Thoracic aorta (tissue), 2 donors: Measurements from ENCODE around the gene KRT81. TPM values are rescaled to one million over a fixed set of nuclear protein-coding genes. Genes with fewer than 3 reads are reported as not detected.
"Not testable (repeated sequence)": the region's sequence is repeated elsewhere in the genome, so short reads cannot be mapped to it uniquely, and the experiment has no call there.

Experiments
- ATAC-seq: fragments of 150-250 bp; one replicate; pipeline ENCODE4 v1.8.0; 2017; ENCODE audit warnings: low read depth; ENCODE audit not compliant: insufficient number of reproducible peaks, low FRiP score
- DNase-seq: peaks from one replicate; pipeline ENCODE4 v3.0.0-alpha.2; 2020; ENCODE audit warnings: low spot score
- H3K27ac ChIP-seq, 2 donors: fragments of 200-600 bp; sonication (generic); 1 replicate in 1 of 2; 2 replicates in 1 of 2; pipeline ENCODE4 v1.5.1; 2016; ENCODE audit warnings: mild to moderate bottlenecking in 2 of 2, moderate library complexity in 2 of 2
- H3K27me3 ChIP-seq: fragments of 200-600 bp; sonication (generic); replicated peaks from 2 replicates; pipeline ENCODE4 v1.6.0; 2016; ENCODE audit warnings: mild to moderate bottlenecking; ENCODE audit not compliant: insufficient read depth
- H3K36me3 ChIP-seq: fragments of 200-600 bp; sonication (generic); one replicate; pipeline ENCODE4 v1.5.1; 2016
- H3K4me1 ChIP-seq, 2 donors: fragments of 200-600 bp; sonication (generic); 1 replicate in 1 of 2; 2 replicates in 1 of 2; pipeline versions ENCODE4 v1.5.1 to v1.6.0; 2016; ENCODE audit warnings: low read depth in 2 of 2, mild to moderate bottlenecking in 1 of 2; ENCODE audit not compliant: control insufficient read depth in 1 of 2
- H3K4me3 ChIP-seq: fragments of 200-600 bp; sonication (generic); 2 replicates; pipeline ENCODE4 v1.5.1; 2016; ENCODE audit warnings: mild to moderate bottlenecking
- H3K9me3 ChIP-seq: fragments of 200-600 bp; sonication (generic); 2 replicates; pipeline ENCODE4 v1.5.1; 2016
- total RNA-seq, 2 donors: library from RNA; depleted of rRNA; stranded (reverse); fragments of >200 nt; gene quantifications; one replicate each; pipeline versions ENCODE4 v1.1.0 to v1.2.3, GENCODE V29; 2016
- TF ChIP-seq, protein P1 (sequence below): fragments of 200-600 bp; sonication (generic); IDR thresholded peaks from one replicate; pipeline ENCODE4 v1.5.1; 2019; ENCODE audit warnings: antibody characterized with exemption

The KRT81 gene
- total RNA-seq, 2 donors from 2014 or later = 5.1 TPM; not detected in 1

GRCh38 chr12:52252728-52253343 lies 38.5 kb downstream of the KRT81 start:
- DNase-seq = no peak
- H3K36me3 ChIP-seq = no peaks in the 10 kb centered on the region
- H3K4me1 ChIP-seq = peaks cover 21 to 23% of the 10 kb centered on the region in 2 donors
- H3K27me3 ChIP-seq = no peaks in the 10 kb centered on the region
- no peak for ATAC-seq
- no peaks in the 10 kb centered on the region for H3K9me3 ChIP-seq
- H3K4me3 ChIP-seq = no peak overlapping the region
- no peak overlapping the region for H3K27ac ChIP-seq
- TF ChIP-seq, protein P1, sequence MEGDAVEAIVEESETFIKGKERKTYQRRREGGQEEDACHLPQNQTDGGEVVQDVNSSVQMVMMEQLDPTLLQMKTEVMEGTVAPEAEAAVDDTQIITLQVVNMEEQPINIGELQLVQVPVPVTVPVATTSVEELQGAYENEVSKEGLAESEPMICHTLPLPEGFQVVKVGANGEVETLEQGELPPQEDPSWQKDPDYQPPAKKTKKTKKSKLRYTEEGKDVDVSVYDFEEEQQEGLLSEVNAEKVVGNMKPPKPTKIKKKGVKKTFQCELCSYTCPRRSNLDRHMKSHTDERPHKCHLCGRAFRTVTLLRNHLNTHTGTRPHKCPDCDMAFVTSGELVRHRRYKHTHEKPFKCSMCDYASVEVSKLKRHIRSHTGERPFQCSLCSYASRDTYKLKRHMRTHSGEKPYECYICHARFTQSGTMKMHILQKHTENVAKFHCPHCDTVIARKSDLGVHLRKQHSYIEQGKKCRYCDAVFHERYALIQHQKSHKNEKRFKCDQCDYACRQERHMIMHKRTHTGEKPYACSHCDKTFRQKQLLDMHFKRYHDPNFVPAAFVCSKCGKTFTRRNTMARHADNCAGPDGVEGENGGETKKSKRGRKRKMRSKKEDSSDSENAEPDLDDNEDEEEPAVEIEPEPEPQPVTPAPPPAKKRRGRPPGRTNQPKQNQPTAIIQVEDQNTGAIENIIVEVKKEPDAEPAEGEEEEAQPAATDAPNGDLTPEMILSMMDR = no peak

DNA sequence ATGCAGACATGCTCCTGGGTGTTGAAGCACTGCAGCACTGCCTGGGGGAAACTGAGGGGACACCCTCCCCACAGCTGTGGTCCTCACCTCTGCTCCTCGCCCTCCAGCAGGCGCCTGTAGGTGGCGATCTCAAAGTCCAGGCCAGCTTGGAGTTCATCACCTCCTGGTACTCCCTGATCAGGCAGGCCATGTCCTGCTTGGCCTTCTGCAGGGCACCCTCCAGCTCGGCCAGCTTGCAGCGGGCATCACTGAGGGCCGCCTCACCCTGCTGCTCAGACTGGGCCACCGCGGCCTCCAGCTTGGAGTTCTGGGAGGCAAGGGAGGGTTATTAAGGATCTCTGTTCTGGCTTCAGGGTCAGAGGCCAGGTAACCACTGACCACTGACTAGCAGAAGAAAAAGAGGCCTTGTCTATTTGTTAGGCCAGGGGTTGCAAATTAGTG lies 39.1 kb downstream of the KRT81 start:
- not testable (repeated sequence) for H3K9me3 ChIP-seq, H3K27me3 ChIP-seq, H3K27ac ChIP-seq, H3K4me3 ChIP-seq, H3K36me3 ChIP-seq, DNase-seq, ATAC-seq
- H3K4me1 ChIP-seq = peaks cover 27 to 29% of the 10 kb centered on the region in 2 donors

DNA sequence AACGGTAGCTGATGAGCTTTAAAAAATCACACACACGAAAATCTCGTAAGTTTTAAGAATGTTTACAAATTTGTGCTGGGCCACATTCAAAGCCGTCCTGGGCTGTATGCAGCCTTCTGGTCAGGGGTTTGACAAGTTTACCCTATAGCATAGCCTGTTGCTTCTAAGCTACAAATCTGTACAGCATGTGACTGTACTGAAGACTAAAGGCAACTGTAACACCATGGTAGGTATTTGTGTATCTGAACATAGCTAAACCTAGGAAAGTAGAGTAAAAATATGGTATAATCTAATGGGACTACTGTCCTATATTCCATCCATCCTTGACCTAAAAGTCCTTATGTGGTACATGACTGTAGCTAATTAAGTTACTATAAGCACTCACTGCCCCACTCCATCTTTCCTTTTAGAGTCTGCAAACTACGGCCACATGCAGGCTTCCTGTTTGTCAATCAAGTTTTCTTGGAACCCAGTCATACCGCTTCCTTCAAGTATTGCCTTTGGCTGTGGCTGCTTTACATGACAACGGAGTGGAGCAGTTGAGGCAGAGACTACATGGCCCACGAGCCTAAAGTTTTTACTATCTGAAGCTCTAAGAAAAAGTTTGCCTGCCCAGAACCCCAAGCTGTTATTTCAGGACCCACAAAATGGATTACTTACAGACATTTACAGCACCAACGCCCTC lies 39.8 kb downstream of the KRT81 start:
- Histone ChIP-seq H3K36me3 (no peaks in the 10 kb centered on the region), H3K27me3 (no peaks in the 10 kb centered on the region), H3K9me3 (no peaks in the 10 kb centered on the region), H3K4me1 (peaks cover 31 to 36% of the 10 kb centered on the region in 2 donors), H3K4me3 (no peak overlapping the region), H3K27ac (no peak overlapping the region)
- ATAC-seq = no peak
- TF ChIP-seq, protein P1 = no peak
- no peak for DNase-seq

DNA sequence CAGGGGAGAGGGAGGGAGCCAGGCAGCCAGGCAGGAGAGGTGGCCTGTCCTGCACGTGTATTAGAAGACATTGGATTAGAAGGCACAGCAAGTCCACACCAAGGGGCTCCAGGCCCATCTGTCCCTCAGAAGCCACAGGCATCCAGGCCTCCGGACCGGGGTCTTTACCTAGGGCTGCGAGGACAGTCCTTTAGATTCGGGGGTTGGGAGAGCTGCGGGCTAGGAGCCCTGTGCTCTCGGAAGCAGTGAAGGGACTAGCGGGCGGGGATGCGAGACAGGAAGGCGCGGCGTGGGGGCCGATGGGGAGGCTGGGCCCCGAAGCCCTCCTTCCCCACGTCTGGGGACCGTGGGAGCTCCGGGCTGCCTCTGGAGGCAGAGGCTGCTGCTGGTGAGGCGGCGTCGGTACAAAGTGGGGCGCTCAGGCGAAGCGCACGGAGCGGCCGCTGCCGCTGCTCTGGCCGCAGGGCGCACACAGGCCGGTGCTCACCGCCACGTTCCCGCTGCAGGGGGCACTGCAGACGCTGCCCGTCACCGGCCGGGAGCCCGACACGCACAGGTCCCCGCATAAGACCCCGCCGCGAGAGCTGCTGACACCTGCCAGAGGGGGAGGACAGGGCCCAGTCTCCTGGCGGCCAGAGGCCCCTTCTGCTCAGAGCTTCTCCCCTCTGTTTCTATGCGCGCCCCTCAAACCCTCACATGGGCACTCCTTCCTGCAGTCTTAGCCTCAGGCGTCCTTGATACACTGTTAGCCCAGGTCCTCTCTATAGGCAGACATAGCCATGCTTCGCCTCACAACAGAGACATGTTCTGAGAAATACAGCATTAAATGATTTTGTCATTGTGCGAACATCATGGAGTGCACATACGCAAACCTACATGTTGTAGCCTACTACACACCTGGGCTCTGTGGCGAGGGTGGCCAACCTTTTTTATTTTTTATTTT lies 41.0 kb downstream of the KRT81 start:
- H3K27me3 ChIP-seq = no peaks in the 10 kb centered on the region
- peak overlapping the region; percentile 74 to 86 for H3K27ac ChIP-seq
- no peaks in the 10 kb centered on the region for H3K36me3 ChIP-seq
- DNase-seq (no peak), ATAC-seq (no peak)
- H3K4me3 ChIP-seq = no peak overlapping the region
- no peaks in the 10 kb centered on the region for H3K9me3 ChIP-seq
- peaks cover 35 to 41% of the 10 kb centered on the region in 2 donors for H3K4me1 ChIP-seq
- TF ChIP-seq, protein P1 = no peak

GRCh38 chr12:52249511-52250047 lies 41.8 kb downstream of the KRT81 start:
- H3K4me1 ChIP-seq = peaks cover 37 to 43% of the 10 kb centered on the region in 2 donors
- no peaks in the 10 kb centered on the region for H3K9me3 ChIP-seq
- DNase-seq = no peak
- H3K27ac ChIP-seq = peak overlapping the region; percentile 74 to 86
- H3K27me3 ChIP-seq = no peaks in the 10 kb centered on the region
- H3K36me3 ChIP-seq = no peaks in the 10 kb centered on the region
- TF ChIP-seq, protein P1 = no peak
- ATAC-seq = no peak
- no peak overlapping the region for H3K4me3 ChIP-seq
